ENCODE data around the gene DUSP7. TPM values are rescaled to one million over a fixed set of nuclear protein-coding genes. Genes with fewer than 3 reads are reported as not detected.

Gene DUSP7
- total and polyA plus RNA-seq, 2 donors from 2014 or later: 10.1 to 19.8 TPM

GRCh38 chr3:52087731-52088130 is 31.4 kb upstream of the DUSP7 start:
- intact Hi-C loops (cut with DNase I): no loop called here
- H3K9ac ChIP-seq (ENCODE audit: low read length in 3 of 3): no peak overlapping the region
- no peaks in the 10 kb centered on the region for H3K36me3 ChIP-seq (ENCODE audit: control insufficient read depth in 2 of 3, insufficient read depth in 3 of 3, low read length in 3 of 3)
- no peak for TF ChIP-seq CTCF (IDR thresholded peaks at IDR 0.05; ENCODE audit: borderline replicate concordance, extremely low read depth, insufficient read depth)
- FAIRE-seq (no peak), DNase-seq (peak in 1 of 5 donors; percentile 46)
- H3K27ac ChIP-seq (ENCODE audit: low read depth in 2 of 2, low read length in 2 of 2): no peak overlapping the region
- no peaks in the 10 kb centered on the region for H3K27me3 ChIP-seq (ENCODE audit: control insufficient read depth, insufficient read depth, low read length)
- no peaks in the 10 kb centered on the region for H3K9me3 ChIP-seq (ENCODE audit: control insufficient read depth in 2 of 3, insufficient read depth in 1 of 3, low read length in 3 of 3)
- H3K4me1 ChIP-seq (ENCODE audit: control insufficient read depth in 2 of 3, insufficient read depth in 2 of 3, low read depth in 1 of 3, low read length in 3 of 3): peaks cover 0 to 22% (median 13%) of the 10 kb centered on the region in 3 donors
- H3K4me3 ChIP-seq (ENCODE audit: low read length in 3 of 3): no peak overlapping the region

- intact Hi-C loops (cut with DNase I): no loop called here
- no peaks in the 10 kb centered on the region for H3K27me3 ChIP-seq (ENCODE audit: control insufficient read depth, insufficient read depth, low read length)
- H3K36me3 ChIP-seq (ENCODE audit: control insufficient read depth in 2 of 3, insufficient read depth in 3 of 3, low read length in 3 of 3): no peaks in the 10 kb centered on the region
- no peak overlapping the region for H3K27ac ChIP-seq (ENCODE audit: low read depth in 2 of 2, low read length in 2 of 2)
- DNase-seq: peak in 1 of 5 donors; percentile 57
- no peak overlapping the region for H3K9ac ChIP-seq (ENCODE audit: low read length in 3 of 3)
- H3K9me3 ChIP-seq (ENCODE audit: control insufficient read depth in 2 of 3, insufficient read depth in 1 of 3, low read length in 3 of 3): no peaks in the 10 kb centered on the region
- FAIRE-seq: no peak
- peaks cover 0 to 22% (median 13%) of the 10 kb centered on the region in 3 donors for H3K4me1 ChIP-seq (ENCODE audit: control insufficient read depth in 2 of 3, insufficient read depth in 2 of 3, low read depth in 1 of 3, low read length in 3 of 3)
- H3K4me3 ChIP-seq (ENCODE audit: low read length in 3 of 3): no peak overlapping the region
- no peak for TF ChIP-seq CTCF (IDR thresholded peaks at IDR 0.05; ENCODE audit: borderline replicate concordance, extremely low read depth, insufficient read depth)
Measured at GRCh38 chr3:52086976-52087663, 30.7 kb upstream of the DUSP7 start.

- no peak for TF ChIP-seq CTCF (IDR thresholded peaks at IDR 0.05; ENCODE audit: borderline replicate concordance, extremely low read depth, insufficient read depth)
- FAIRE-seq (no peak), DNase-seq (peak in 1 of 5 donors; percentile 52)
- Histone ChIP-seq H3K4me1 (ENCODE audit: control insufficient read depth in 2 of 3, insufficient read depth in 2 of 3, low read depth in 1 of 3, low read length in 3 of 3) (peaks cover 0 to 22% (median 13%) of the 10 kb centered on the region in 3 donors), H3K36me3 (ENCODE audit: control insufficient read depth in 2 of 3, insufficient read depth in 3 of 3, low read length in 3 of 3) (no peaks in the 10 kb centered on the region), H3K27ac (ENCODE audit: low read depth in 2 of 2, low read length in 2 of 2) (no peak overlapping the region), H3K9me3 (ENCODE audit: control insufficient read depth in 2 of 3, insufficient read depth in 1 of 3, low read length in 3 of 3) (no peaks in the 10 kb centered on the region), H3K4me3 (ENCODE audit: low read length in 3 of 3) (no peak overlapping the region), H3K9ac (ENCODE audit: low read length in 3 of 3) (no peak overlapping the region), H3K27me3 (ENCODE audit: control insufficient read depth, insufficient read depth, low read length) (no peaks in the 10 kb centered on the region)
- intact Hi-C loops (cut with DNase I): no loop called here
Measured at GRCh38 chr3:52086461-52086860, 30.1 kb upstream of the DUSP7 start.
